Measurements from ENCODE around the gene KIF5C. TPM values are rescaled to one million over a fixed set of nuclear protein-coding genes. Genes with fewer than 3 reads are reported as not detected.
"Not testable (repeated sequence)": the region's sequence is repeated elsewhere in the genome, so short reads cannot be mapped to it uniquely, and the experiment has no call there.

The KIF5C gene
- 1.1 TPM for polyA plus RNA-seq (2012; ENCODE audit: insufficient read depth, insufficient read length)

- peak; percentile 60 for DNase-seq (ENCODE audit: low read depth, low spot score)
- H3K4me3 ChIP-seq (ENCODE audit: low read length): no peak within 1 kb of the TSS
Observed at GRCh38 chr2:148874868-148875341, at the start of gene KIF5C. TSS of gene KIF5C (plus strand) at chr2:148875227. CDS start at chr2:148875618, 391 bp downstream.

GRCh38 chr2:148826791-148827190, 48.2 kb upstream of the KIF5C start:
- no peak for DNase-seq (ENCODE audit: low read depth, low spot score)
- no peak overlapping the region for H3K4me3 ChIP-seq (ENCODE audit: low read length)

- H3K4me3 ChIP-seq (ENCODE audit: low read length): no peak overlapping the region
- no peak for DNase-seq (ENCODE audit: low read depth, low spot score)
Observed at GRCh38 chr2:148828941-148829340, 46.1 kb upstream of the KIF5C start.

- DNase-seq (ENCODE audit: low read depth, low spot score): no peak
- no peak overlapping the region for H3K4me3 ChIP-seq (ENCODE audit: low read length)
Observed at GRCh38 chr2:148829618-148830017, 45.4 kb upstream of the KIF5C start.

- no peak overlapping the region for H3K4me3 ChIP-seq (ENCODE audit: low read length)
- DNase-seq (ENCODE audit: low read depth, low spot score): no peak
Observed at GRCh38 chr2:148832637-148833036, 42.4 kb upstream of the KIF5C start.

GRCh38 chr2:148842050-148842449, 33.0 kb upstream of the KIF5C start:
- H3K4me3 ChIP-seq (ENCODE audit: low read length): no peak overlapping the region
- DNase-seq (ENCODE audit: low read depth, low spot score): no peak

GRCh38 chr2:148848146-148848545, 26.9 kb upstream of the KIF5C start:
- DNase-seq (ENCODE audit: low read depth, low spot score): no peak

GRCh38 chr2:148853458-148853857, 21.6 kb upstream of the KIF5C start:
- DNase-seq (ENCODE audit: low read depth, low spot score): no peak
- H3K4me3 ChIP-seq (ENCODE audit: low read length): no peak overlapping the region

More at GRCh38 chr2:148848146-148848545, 26.9 kb upstream of the KIF5C start:
- H3K4me3 ChIP-seq (ENCODE audit: low read length): no peak overlapping the region

GRCh38 chr2:148860037-148860436, 15.0 kb upstream of the KIF5C start:
- DNase-seq (ENCODE audit: low read depth, low spot score): no peak
- no peak overlapping the region for H3K4me3 ChIP-seq (ENCODE audit: low read length)

- H3K4me3 ChIP-seq (ENCODE audit: low read length): no peak overlapping the region
- no peak for DNase-seq (ENCODE audit: low read depth, low spot score)
Observed at GRCh38 chr2:148861367-148861766, 13.7 kb upstream of the KIF5C start.

GRCh38 chr2:148862478-148862877, 12.5 kb upstream of the KIF5C start:
- H3K4me3 ChIP-seq (ENCODE audit: low read length): not testable (repeated sequence)

GRCh38 chr2:148865512-148865911, 9.5 kb upstream of the KIF5C start:
- DNase-seq (ENCODE audit: low read depth, low spot score): no peak
- H3K4me3 ChIP-seq (ENCODE audit: low read length): no peak overlapping the region

More at GRCh38 chr2:148862478-148862877, 12.5 kb upstream of the KIF5C start:
- DNase-seq (ENCODE audit: low read depth, low spot score): not testable (repeated sequence)

GRCh38 chr2:148866091-148866490, 8.9 kb upstream of the KIF5C start:
- H3K4me3 ChIP-seq (ENCODE audit: low read length): no peak overlapping the region
- DNase-seq (ENCODE audit: low read depth, low spot score): no peak

- no peak overlapping the region for H3K4me3 ChIP-seq (ENCODE audit: low read length)
- DNase-seq (ENCODE audit: low read depth, low spot score): no peak
Observed at GRCh38 chr2:148867079-148867769, 7.8 kb upstream of the KIF5C start.

- H3K4me3 ChIP-seq (ENCODE audit: low read length): no peak overlapping the region
- DNase-seq (ENCODE audit: low read depth, low spot score): no peak
Observed at GRCh38 chr2:148875387-148876051, 492 bp downstream of the KIF5C start.

- H3K4me3 ChIP-seq (ENCODE audit: low read length): no peak overlapping the region
Observed at GRCh38 chr2:148876202-148876594, 1.2 kb downstream of the KIF5C start.

GRCh38 chr2:148876595-148877402, 1.8 kb downstream of the KIF5C start:
- no peak for DNase-seq (ENCODE audit: low read depth, low spot score)
- H3K4me3 ChIP-seq (ENCODE audit: low read length): no peak overlapping the region

More at GRCh38 chr2:148876202-148876594, 1.2 kb downstream of the KIF5C start:
- DNase-seq (ENCODE audit: low read depth, low spot score): no peak

- DNase-seq (ENCODE audit: low read depth, low spot score): no peak
- no peak overlapping the region for H3K4me3 ChIP-seq (ENCODE audit: low read length)
Observed at GRCh38 chr2:148877403-148877740, 2.3 kb downstream of the KIF5C start.

- H3K4me3 ChIP-seq (ENCODE audit: low read length): no peak overlapping the region
- DNase-seq (ENCODE audit: low read depth, low spot score): no peak
Observed at GRCh38 chr2:148880636-148881035, 5.6 kb downstream of the KIF5C start.

- H3K4me3 ChIP-seq (ENCODE audit: low read length): no peak overlapping the region
Observed at GRCh38 chr2:148882051-148882450, 7.0 kb downstream of the KIF5C start.

More at GRCh38 chr2:148882051-148882450, 7.0 kb downstream of the KIF5C start:
- no peak for DNase-seq (ENCODE audit: low read depth, low spot score)
